Upper lobe of left lung (tissue), 4 donors: Measurements from ENCODE around the gene NIPBL.

Source experiments
- CTCF ChIP-seq, 6 experiments: fragments of 450-650 bp in 4 of 6; fragments of 200-600 bp in 2 of 6; sonication (generic) in 2 of 6; IDR thresholded peaks; one replicate each; pipeline ENCODE4 v1.5.1; 2016 to 2019; ENCODE audit warnings: antibody characterized with exemption in 6 of 6
- EP300 ChIP-seq, 4 donors: sonication (generic); formaldehyde crosslinking; IDR thresholded peaks; one replicate each; pipeline ENCODE4 v1.5.1; 2017; ENCODE audit warnings: antibody characterized with exemption in 4 of 4, control low read depth in 2 of 4
- POLR2A ChIP-seq, 4 donors: fragments of 450-650 bp; IDR thresholded peaks; one replicate each; pipeline ENCODE4 v1.5.1; 2016 to 2017; ENCODE audit warnings: antibody characterized with exemption in 4 of 4, mild to moderate bottlenecking in 2 of 4
- POLR2AphosphoS5 ChIP-seq, 2 donors: sonication (generic); formaldehyde crosslinking; IDR thresholded peaks; one replicate each; pipeline ENCODE4 v1.5.1; 2017; ENCODE audit warnings: antibody characterized with exemption in 2 of 2

- TF ChIP-seq CTCF (IDR thresholded peaks at IDR 0.05) (no peak), POLR2A (IDR thresholded peaks at IDR 0.05) (no peak), EP300 (IDR thresholded peaks at IDR 0.05) (no peak), POLR2AphosphoS5 (IDR thresholded peaks at IDR 0.05) (no peak)
Observed at GRCh38 chr5:36839489-36840476, 36.8 kb upstream of the NIPBL start.
